Mesenchymal stem cell (in vitro differentiated cells and primary cell): ENCODE results near the gene SLC66A2.

ENCODE experiments used
- DNase-seq: peaks from one replicate; pipeline ENCODE4 v3.0.0-alpha.2; 2013
- H2AFZ ChIP-seq: one replicate; pipeline ENCODE4 v1.6.1; 2013; ENCODE audit warnings: low read depth, mild to moderate bottlenecking, control low read depth, inconsistent platforms, low read length, moderate library complexity
- H2AK5ac ChIP-seq: 2 replicates; pipeline ENCODE4 v1.6.1; 2013; ENCODE audit warnings: low read length, moderate library complexity, mild to moderate bottlenecking, inconsistent platforms; ENCODE audit not compliant: severe bottlenecking
- H2BK120ac ChIP-seq: one replicate; pipeline ENCODE4 v1.6.1; 2013; ENCODE audit warnings: low read depth, mild to moderate bottlenecking, inconsistent platforms, low read length, moderate library complexity
- H2BK12ac ChIP-seq, 2 experiments: one replicate each; pipeline ENCODE4 v1.6.1; 2013; ENCODE audit warnings: inconsistent platforms in 2 of 2, low read length in 2 of 2, mild to moderate bottlenecking in 2 of 2, moderate library complexity in 2 of 2, control low read depth in 1 of 2
- H2BK15ac ChIP-seq: one replicate; pipeline ENCODE4 v1.6.1; 2013; ENCODE audit warnings: mild to moderate bottlenecking, low read depth, inconsistent platforms; ENCODE audit not compliant: poor library complexity, severe bottlenecking
- H2BK5ac ChIP-seq: 2 replicates; pipeline ENCODE4 v1.6.1; 2013; ENCODE audit warnings: low read depth, mild to moderate bottlenecking, low read length, control low read depth, inconsistent platforms; ENCODE audit not compliant: poor library complexity, severe bottlenecking
- H3K14ac ChIP-seq, 2 experiments: one replicate each; pipeline ENCODE4 v1.6.1; 2013; ENCODE audit warnings: inconsistent platforms in 2 of 2, low read length in 2 of 2, control low read depth in 1 of 2, mild to moderate bottlenecking in 1 of 2, moderate library complexity in 1 of 2
- H3K18ac ChIP-seq, 2 experiments: one replicate each; pipeline ENCODE4 v1.6.1; 2013; ENCODE audit warnings: inconsistent platforms in 2 of 2, low read length in 2 of 2, control low read depth in 1 of 2, low read depth in 1 of 2, mild to moderate bottlenecking in 1 of 2
- H3K23ac ChIP-seq, 2 experiments: one replicate each; pipeline ENCODE4 v1.6.1; 2013; ENCODE audit warnings: inconsistent platforms in 2 of 2, low read length in 2 of 2, mild to moderate bottlenecking in 2 of 2, moderate library complexity in 2 of 2, control low read depth in 1 of 2
- H3K27ac ChIP-seq: 2 replicates; pipeline ENCODE4 v1.5.1; 2013; ENCODE audit warnings: mild to moderate bottlenecking, moderate library complexity, low read length, control low read depth, inconsistent platforms; ENCODE audit not compliant: poor library complexity, severe bottlenecking
- H3K27me3 ChIP-seq, 2 experiments: 2 replicates each; pipeline versions ENCODE4 v1.6.1 to v1.7.0; 2013; ENCODE audit warnings: low read length in 2 of 2, mild to moderate bottlenecking in 2 of 2, moderate library complexity in 2 of 2, control low read depth in 1 of 2, inconsistent platforms in 1 of 2; ENCODE audit not compliant: control insufficient read depth in 1 of 2, insufficient read depth in 1 of 2
- H3K36me3 ChIP-seq, 2 experiments: 2 replicates each; pipeline versions ENCODE4 v1.6.1 to v1.7.0; 2013; ENCODE audit warnings: low read length in 2 of 2, control low read depth in 1 of 2, inconsistent platforms in 1 of 2, low read depth in 1 of 2, mild to moderate bottlenecking in 1 of 2; ENCODE audit not compliant: insufficient read depth in 2 of 2, control insufficient read depth in 1 of 2
- H3K4ac ChIP-seq, 2 experiments: one replicate each; pipeline ENCODE4 v1.6.1; 2013; ENCODE audit warnings: inconsistent platforms in 2 of 2, low read length in 2 of 2, mild to moderate bottlenecking in 2 of 2, moderate library complexity in 2 of 2, control low read depth in 1 of 2, low read depth in 1 of 2
- H3K4me1 ChIP-seq: 2 replicates; pipeline ENCODE4 v1.6.1; 2013; ENCODE audit warnings: low read depth, low read length, control low read depth; ENCODE audit not compliant: control insufficient read depth, insufficient read depth
- H3K4me2 ChIP-seq: 2 replicates; pipeline ENCODE4 v1.6.1; 2013; ENCODE audit warnings: low read length, mild to moderate bottlenecking, inconsistent platforms; ENCODE audit not compliant: poor library complexity, severe bottlenecking
- H3K4me3 ChIP-seq, 2 experiments: 2 replicates each; pipeline versions ENCODE4 v1.5.1 to v1.7.0; 2013; ENCODE audit warnings: low read length in 2 of 2, mild to moderate bottlenecking in 2 of 2, control low read depth in 1 of 2, low read depth in 1 of 2; ENCODE audit not compliant: insufficient read depth in 1 of 2
- H3K79me1 ChIP-seq: replicated peaks from 2 replicates; pipeline ENCODE4 v1.6.1; 2013; ENCODE audit warnings: mild to moderate bottlenecking, control low read depth, low read length, inconsistent platforms; ENCODE audit not compliant: poor library complexity, severe bottlenecking
- H3K9ac ChIP-seq: 2 replicates; pipeline ENCODE4 v1.7.0; 2013; ENCODE audit warnings: mild to moderate bottlenecking, low read length, moderate library complexity
- H3K9me3 ChIP-seq: 2 replicates; pipeline ENCODE4 v1.7.0; 2013; ENCODE audit warnings: mild to moderate bottlenecking, low read length; ENCODE audit not compliant: control insufficient read depth
- H4K8ac ChIP-seq: one replicate; pipeline ENCODE4 v1.6.1; 2013; ENCODE audit warnings: inconsistent platforms, mild to moderate bottlenecking, low read length, moderate library complexity
- H4K91ac ChIP-seq: one replicate; pipeline ENCODE4 v1.6.1; 2013; ENCODE audit warnings: mild to moderate bottlenecking, low read length, inconsistent platforms
- WGBS: methylation state at CpG from one replicate; pipeline ENCODE4 v1.1.7; 2013; ENCODE audit warnings: mixed read lengths; 5-methylcytosine and 5-hydroxymethylcytosine counted together

Gene SLC66A2

DNA sequence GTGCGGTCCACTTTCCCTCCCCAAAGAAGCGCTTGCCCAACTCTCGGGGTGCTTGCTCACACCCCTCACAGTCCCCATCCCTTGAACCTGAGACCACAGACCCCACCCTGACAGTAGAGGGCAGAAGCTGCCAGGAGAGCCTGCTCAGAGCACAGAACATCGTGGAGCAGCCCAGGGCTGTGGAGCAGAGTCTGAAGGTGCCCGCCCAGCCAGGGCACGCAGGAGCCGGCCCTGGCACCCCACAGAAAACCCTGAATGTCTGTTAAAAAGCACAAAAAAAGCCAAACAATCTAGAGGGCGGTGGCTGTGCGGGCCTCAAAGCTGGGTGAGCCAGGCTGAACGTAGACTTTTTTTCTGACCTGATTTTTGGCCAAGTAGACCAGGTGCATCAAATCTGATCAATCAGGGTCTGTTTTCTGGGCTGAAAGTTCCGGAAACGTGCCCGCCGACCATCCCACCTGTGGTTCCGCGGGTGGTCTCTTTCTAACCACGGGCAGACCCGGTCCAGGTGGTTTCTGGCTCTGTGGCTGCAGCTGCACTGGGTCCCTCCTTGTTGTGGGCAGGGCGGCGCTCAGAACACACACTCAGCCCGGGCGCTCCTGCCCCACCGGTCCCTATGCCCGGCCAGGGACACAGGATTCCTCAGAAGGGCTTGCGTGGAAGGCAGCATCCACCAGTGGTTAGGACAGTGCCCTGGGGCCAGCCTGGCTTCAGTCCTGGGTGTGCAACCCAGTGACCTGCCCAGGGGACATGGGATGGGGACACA, 66.3 kb downstream of the SLC66A2 start:
- Histone ChIP-seq H4K8ac (no peak overlapping the region), H3K36me3 (no peaks in the 10 kb centered on the region), H3K79me1 (no peaks in the 10 kb centered on the region), H3K4me3 (no peak overlapping the region), H4K91ac (no peak overlapping the region), H3K4me2 (no peak overlapping the region), H3K18ac (no peak overlapping the region), H3K9ac (no peak overlapping the region), H3K27me3 (no peaks in the 10 kb centered on the region), H2BK15ac (no peak overlapping the region), H2BK12ac (no peak overlapping the region), H3K23ac (no peak overlapping the region), H3K4ac (no peak overlapping the region), H2AK5ac (no peak overlapping the region), H2BK5ac (no peak overlapping the region), H3K4me1 (no peaks in the 10 kb centered on the region), H2BK120ac (no peak overlapping the region), H2AFZ (no peak overlapping the region), H3K27ac (no peak overlapping the region), H3K9me3 (peaks cover 14% of the 10 kb centered on the region), H3K14ac (no peak overlapping the region)
- WGBS = 88% methylated on average over 25 of the region's 25 CpGs
- no peak for DNase-seq

DNA sequence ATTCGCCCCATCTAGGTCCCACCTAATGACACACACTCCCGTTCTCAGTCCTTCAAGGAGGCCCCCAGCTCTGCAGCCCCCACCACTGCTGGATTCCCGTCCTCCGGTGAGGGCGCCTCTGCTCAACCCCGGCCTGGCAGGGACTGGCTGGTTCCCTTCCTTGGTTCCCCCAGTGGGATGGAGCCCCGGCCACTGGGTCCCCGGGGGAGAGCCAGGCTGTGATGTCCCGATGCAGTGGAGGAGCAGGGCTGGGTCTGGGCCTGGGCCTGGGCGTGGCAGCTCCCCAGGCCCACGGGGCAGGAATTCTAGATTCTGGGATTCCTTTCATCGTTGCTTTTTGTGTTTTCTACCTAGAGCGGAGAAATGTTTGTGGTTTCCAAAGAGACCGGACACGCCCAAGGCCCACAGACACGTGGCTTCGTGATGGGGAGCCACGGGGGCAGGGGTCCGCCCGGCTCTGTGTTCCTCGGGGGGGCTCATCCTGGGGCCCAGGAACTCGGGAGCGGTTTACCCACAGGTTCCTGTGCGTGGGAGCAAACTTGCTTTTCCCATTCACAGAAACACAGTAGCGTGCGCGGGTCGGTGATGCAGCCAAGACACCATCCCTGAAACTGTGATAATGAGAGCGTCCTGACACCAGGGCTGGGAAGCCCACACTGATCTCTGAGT, 67.0 kb downstream of the SLC66A2 start:
- no peak overlapping the region for H3K14ac ChIP-seq
- no peak overlapping the region for H2BK12ac ChIP-seq
- no peak overlapping the region for H4K8ac ChIP-seq
- H2AK5ac ChIP-seq = no peak overlapping the region
- no peak overlapping the region for H2BK15ac ChIP-seq
- H2AFZ ChIP-seq = no peak overlapping the region
- H3K9ac ChIP-seq = no peak overlapping the region
- H3K4me2 ChIP-seq = no peak overlapping the region
- no peak overlapping the region for H3K23ac ChIP-seq
- H3K4me3 ChIP-seq = no peak overlapping the region
- H3K27me3 ChIP-seq = no peaks in the 10 kb centered on the region
- H2BK5ac ChIP-seq = no peak overlapping the region
- no peaks in the 10 kb centered on the region for H3K79me1 ChIP-seq
- WGBS = 87% methylated on average over 29 of the region's 29 CpGs
- no peak overlapping the region for H3K27ac ChIP-seq
- H4K91ac ChIP-seq = no peak overlapping the region
- no peaks in the 10 kb centered on the region for H3K36me3 ChIP-seq
- no peak for DNase-seq
- no peak overlapping the region for H2BK120ac ChIP-seq
- no peak overlapping the region for H3K18ac ChIP-seq
- H3K4ac ChIP-seq = no peak overlapping the region
- H3K4me1 ChIP-seq = no peaks in the 10 kb centered on the region
- peaks cover 12% of the 10 kb centered on the region for H3K9me3 ChIP-seq

DNA sequence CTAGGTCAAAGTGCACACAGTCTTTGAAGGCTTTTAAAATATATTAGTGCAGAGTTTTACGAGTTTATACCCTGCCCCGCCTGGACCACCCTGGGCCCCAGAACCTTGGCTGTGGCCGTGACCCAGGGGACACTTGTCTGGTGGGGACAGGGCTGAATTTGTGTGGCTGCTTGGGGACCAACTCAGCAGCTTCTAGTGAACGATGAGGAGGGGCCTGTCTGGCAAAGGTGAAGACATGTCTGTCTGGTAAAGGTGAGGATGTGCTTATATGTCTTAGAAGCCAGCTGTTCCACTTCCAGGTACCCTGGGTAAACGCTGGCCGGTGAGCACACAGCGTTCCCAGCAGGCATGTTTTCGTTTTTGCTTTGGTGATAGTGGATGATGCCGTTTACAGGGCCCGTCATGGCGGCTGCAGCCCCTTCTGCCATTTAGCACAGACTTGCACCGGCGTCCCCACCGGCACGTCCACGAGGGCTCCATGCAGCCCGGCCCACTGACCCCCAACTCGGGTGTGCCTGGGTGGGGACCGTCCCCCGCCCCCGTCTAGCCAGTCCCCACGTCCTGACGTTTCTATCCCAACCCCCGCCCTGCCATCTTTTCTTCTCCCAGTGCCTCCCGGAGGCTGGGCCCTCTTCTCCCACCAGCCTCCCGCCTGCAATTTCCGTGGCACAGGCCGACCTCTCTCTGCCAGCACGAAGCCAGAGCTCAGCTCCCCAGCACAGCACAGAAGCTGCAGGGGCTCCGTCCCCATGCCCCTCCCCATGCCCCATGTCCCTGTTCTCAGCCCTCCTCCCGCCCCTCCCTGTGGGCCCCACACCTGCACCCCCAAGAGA, 67.8 kb downstream of the SLC66A2 start:
- no peak for DNase-seq
- Histone ChIP-seq H3K4me2 (no peak overlapping the region), H3K27ac (no peak overlapping the region), H2BK15ac (no peak overlapping the region), H3K9me3 (peaks cover 7% of the 10 kb centered on the region), H3K23ac (no peak overlapping the region), H3K18ac (no peak overlapping the region), H2AK5ac (no peak overlapping the region), H3K9ac (no peak overlapping the region), H3K4me1 (no peaks in the 10 kb centered on the region), H2BK120ac (no peak overlapping the region), H3K79me1 (no peaks in the 10 kb centered on the region), H3K4ac (no peak overlapping the region), H4K8ac (no peak overlapping the region), H3K4me3 (no peak overlapping the region), H4K91ac (no peak overlapping the region), H3K27me3 (no peaks in the 10 kb centered on the region), H3K14ac (no peak overlapping the region), H3K36me3 (no peaks in the 10 kb centered on the region), H2AFZ (no peak overlapping the region), H2BK5ac (no peak overlapping the region), H2BK12ac (no peak overlapping the region)
- 92% methylated on average over 31 of the region's 31 CpGs for WGBS
